Raji (cell line): ENCODE results near the gene ARHGAP4.
A peak's percentile ranks its signal among the peaks of the same experiment; 100 is the strongest.

Source experiments
- POLR2A ChIP-seq: IDR thresholded peaks from 2 replicates; pipeline ENCODE4 v1.6.1; 2011; ENCODE audit warnings: low read depth, low read length, control low read depth; ENCODE audit not compliant: insufficient read depth

ARHGAP4 gene

DNA sequence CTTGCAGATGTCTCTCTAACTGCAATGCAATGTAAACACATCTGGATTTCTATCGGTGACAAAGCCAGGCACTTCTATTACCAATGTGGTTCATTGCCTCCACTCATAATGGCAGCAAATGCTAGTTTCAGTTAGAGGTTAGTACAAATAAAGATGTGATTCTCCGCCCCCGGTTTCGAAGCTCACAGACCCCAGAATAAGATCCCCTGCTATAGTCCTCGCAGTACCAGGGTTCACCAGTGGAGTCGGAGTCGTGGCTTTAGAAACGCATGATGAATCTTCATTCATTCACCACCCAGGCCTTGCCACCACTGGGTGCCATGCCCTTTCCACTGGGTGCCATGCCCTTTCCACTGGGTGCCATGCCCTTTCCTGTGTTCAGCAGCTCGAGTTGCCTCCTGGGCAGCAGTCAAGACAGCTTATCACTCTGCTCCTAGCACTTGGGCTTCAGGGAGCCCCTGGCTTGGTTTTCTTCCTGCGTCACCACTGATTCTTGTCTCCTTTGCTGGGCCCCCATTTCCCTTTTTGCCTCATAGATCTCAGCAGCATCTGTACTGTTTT lies 12.2 kb upstream of the ARHGAP4 start:
- no peak for TF ChIP-seq POLR2A

DNA sequence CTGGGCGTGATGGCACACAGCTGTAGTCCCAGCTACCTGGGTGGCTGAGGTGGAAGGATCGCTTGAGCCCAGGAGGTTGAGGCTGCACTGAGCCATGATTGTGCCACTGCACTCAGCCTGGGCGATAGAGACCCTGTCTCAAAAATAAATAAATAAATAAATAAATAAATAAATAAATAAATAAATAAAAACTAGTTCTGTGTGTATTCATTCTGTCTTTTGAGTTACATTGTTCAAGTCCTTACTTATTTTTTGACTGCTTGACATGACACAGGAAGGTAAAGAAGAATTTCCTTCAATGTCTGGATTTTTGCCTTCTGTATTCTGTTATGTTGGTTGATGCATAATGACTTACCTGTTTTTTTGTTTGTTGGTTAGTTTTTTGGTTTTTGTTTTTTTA lies 11.0 kb upstream of the ARHGAP4 start:
- TF ChIP-seq POLR2A: no peak

DNA sequence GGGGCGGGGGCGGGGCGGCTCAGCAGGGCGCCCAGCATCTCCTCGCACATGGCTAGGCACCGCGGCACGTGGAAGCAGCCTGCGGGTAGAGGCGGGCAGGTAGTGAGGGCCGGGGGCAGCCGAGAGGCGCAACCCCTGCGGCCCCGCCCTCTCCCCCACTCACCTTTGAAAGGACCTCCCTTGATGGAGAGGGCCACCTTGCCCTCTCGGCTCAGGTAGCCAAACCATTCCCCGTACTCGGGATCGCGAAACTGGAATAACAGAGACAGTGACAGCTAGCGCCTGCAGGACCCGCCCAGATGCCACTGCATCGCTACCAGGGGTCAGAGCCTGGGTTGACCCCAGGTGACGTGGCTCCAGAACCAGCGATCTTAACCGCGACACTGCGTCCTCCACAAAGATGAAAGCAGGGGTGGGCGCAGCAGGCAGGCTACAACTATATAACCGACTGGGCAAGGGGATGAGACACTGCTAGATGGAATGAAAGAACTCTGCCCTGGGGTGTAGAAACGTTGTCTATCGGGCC lies 9.3 kb upstream of the ARHGAP4 start:
- no peak for TF ChIP-seq POLR2A

GRCh38 chrX:153934762-153935325 lies 8.8 kb upstream of the ARHGAP4 start, which contains the start of gene NAA10:
TSS of gene NAA10 (minus strand) at chrX:153935037. CDS start at chrX:153934904, 133 bp downstream.
- peak; percentile 35; the same call in 1 of the 2 replicates for TF ChIP-seq POLR2A

DNA sequence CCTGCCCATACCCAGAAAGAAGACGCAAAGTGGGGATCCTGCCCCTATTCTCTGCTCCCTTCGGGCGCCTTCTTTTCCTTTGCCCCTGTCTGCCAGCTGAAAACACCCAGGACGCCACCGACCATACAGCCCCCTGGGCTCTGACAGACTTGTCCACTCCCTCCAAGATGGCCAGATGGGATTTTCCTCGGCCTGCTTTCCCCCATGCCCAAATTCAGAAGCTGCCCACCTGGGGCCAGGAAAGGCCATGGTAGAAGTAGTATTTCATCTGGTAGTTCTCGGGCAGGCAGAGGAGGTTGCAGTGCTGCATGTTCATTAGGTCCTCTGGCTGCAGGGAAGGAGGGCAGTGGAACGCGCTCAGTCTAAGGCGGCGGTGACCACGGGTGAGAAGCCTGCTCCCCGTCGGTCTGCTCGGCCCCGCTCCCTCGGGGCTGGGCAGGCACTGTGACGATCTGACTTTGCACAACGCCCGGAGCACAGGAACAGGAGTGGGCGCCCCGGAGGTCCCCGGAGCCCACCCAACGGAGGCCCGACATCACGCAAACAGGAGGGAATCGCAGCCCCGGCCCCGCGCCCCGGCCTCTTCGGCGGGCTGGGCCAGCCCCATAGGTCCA lies 8.2 kb upstream of the ARHGAP4 start:
- no peak for TF ChIP-seq POLR2A

DNA sequence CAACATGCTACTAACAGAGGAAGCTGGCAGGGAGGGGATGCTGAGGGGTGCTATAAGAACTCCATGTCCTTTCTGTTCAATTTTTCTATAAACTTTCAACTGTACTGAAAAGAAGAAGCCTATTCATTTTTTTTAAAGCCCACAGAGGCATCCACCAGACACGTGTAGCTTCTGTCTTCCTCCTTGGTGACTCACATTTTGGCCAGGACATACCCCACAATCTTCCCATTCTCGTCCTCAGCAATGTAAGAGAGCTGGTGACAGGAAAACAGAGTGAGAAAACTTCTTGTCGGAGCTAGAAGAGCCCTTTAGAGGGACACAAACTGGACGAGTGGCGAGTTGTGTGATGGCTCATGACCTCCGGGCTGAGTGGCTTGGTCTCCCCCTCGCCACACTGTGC lies 7.7 kb upstream of the ARHGAP4 start:
- no peak for TF ChIP-seq POLR2A

DNA sequence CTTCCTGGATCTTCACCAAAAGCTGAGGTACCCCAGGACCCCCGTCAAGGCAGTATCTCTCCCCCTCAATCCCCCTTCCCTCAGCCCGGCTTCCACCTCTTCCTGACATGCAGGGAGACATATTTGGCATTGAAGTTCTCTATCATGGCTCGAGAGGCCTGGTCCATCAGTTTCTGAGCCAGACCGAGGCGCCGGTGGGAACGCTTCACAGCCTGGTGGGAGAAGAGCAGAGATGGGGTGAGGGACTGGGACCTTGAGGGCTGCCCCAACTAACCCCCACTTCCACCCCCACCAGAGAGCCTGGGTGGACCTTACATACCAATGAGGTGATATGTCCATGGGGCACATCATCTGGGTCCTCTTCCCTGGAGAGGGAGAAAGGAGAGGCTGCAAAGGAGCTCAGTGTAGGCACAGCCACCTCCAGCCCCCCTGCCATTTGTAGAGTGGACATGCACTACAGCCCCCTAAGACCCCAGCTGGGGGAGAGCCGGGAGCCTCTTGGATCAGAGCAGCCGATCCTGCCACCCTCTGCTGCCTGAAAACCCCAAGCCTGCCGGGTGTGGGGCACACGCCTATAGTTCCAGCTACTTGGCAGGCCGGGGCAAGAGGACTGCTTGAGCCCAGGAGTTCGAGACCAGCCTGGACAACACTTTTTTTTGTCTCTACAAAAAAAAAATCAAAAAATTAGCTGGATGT lies 6.3 kb upstream of the ARHGAP4 start:
- no peak for TF ChIP-seq POLR2A

DNA sequence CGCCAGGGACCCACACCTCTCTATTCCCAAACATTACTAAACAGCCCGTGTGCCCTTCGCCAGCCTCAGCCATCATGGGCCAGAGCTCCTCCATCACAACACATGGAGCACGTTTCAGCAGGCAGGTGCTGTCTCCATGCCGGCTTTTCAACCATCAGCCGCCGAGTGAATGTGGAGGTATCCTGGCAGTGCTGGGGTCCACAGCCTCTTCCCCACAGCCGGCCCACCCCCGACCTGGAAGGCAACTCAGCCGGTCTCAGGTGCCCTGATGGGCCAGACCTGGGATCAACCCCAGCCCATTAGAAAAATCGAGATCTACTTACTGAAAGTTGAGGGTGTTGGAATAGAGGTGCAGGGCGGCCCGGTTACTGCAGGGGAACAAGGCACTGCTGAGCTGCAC lies 5.7 kb upstream of the ARHGAP4 start:
- TF ChIP-seq POLR2A: no peak

DNA sequence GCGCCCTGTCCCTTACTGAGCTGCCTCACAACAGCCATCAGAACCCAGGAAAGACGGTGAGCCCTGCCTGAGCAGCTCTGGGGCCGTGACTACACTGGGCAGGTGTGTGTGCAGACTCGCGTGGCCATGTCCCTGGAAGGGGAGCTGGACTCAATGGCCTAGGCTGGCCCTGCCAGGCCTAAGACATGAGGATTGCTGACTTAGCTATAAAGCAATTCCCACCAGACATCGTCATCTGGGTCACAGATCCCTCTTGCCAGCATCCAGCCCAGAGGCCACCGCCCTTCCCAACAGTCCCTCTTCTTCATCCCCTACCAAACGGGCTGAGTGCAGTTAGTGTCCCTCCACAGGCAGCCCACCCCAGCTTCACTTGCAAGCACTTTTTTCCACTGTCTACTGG lies 5.1 kb upstream of the ARHGAP4 start:
- no peak for TF ChIP-seq POLR2A

DNA sequence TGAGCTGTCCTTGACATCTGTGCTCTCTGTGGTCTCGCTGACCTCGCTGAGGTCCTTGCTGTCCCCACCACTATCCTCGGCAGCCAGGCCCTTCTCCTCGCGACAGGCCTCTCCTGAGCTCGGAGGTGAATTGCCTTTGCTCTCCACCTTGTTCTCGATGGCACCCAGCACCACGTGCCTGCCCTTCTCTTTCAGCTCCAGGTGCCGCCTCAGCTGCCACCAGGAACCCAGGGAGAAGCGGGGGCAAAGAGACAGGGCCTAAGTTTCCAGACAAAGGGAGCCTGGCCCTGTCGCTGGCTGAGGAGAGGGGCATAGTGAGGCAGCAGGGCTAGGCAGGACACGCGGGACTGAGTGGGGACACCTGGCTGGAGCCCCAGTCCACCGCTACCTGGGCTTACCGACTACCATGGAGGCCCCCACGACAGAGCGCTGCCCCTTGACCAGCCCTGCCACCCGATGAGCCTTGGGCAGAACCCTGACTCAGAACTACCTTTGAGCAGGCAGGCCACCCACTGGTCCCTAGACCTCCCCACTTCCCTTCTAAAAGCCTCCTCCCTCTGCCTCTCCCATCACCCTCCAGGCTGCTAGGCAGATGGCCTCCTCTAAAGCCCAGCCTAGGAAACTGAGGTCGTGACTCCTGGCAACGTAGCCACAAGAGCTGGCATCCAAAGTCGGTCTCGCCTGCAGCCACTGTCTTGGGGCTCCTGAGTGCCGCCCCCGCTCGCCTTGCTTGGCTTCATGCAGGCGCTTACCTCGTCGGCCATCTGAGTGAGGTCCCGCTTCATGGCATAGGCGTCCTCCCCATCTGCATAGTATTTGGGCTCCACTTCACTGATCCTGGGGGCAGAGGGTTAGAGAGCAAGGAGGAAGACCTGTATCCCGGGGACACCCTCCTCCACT lies 4.2 kb upstream of the ARHGAP4 start:
- TF ChIP-seq POLR2A: no peak

GRCh38 chrX:153929576-153929975 lies 3.5 kb upstream of the ARHGAP4 start:
- no peak for TF ChIP-seq POLR2A

DNA sequence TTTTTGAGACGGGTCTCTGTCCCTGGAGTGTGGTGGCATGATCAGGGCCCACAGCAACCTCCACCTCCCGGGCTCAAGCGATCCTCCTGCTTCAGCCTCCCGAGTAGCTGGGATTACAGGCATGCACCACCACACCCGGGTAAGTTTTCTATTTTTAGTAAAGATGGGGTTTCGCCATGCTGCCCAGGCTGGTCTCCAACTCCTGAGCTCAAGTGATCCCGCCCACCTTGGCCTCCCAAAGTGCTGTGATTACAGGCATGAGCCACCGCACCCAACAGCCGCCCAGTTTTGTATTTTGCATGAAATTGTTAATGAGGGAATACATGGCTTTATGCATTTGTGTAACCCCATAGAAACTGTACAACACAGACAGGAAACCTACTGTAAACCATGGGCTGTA lies 2.8 kb upstream of the ARHGAP4 start:
- TF ChIP-seq POLR2A: no peak

- peak; percentile 61 for TF ChIP-seq POLR2A
Measured at GRCh38 chrX:153927922-153928760, 2.1 kb upstream of the ARHGAP4 start.

- TF ChIP-seq POLR2A: no peak
Measured at GRCh38 chrX:153927672-153927921, 1.5 kb upstream of the ARHGAP4 start.

DNA sequence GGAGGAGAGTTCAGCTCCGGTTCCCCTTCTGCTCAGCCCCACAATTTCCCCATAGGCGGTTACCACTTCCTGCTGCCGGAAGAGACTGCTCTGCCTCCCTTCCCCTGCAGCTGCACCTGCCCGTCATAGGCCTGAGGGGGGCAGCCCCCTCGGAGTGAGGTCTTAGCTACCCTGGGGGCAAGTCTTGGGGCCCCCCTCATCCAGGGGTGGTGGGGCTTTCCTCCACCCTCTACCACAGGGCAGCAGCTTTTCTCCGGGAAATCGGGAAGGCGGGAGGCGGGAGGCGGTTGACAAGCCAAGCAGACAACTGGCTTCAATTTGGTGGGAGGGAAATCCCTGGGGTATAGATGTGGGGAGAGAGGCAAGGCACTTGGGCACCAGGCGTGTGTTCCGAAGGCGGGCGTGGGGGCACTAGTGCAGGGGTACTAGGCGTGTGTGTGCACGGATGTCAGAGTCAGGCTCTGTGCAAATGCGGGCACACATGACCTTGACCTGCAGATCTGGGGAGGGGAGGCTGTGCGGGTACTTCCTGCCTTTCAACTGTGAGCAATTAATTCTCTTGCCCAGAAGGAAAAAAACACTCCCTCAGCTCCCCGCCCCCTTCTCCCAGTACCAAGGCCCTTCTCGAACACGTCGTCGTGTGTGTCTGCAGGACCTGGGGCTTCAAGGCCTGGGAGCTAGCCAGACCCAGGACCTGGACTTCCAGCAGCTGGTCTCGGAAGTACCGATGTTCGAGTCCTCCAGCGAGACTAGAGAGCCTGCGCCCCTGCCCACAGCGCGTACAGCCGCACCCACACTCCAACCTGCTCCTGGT lies 1.0 kb upstream of the ARHGAP4 start:
- peak; percentile 62 for TF ChIP-seq POLR2A
